GM18907 (cell line): ENCODE results near the gene FADS2.
A peak's percentile ranks its signal among the peaks of the same experiment; 100 is the strongest.
"Not testable (repeated sequence)": the region's sequence is repeated elsewhere in the genome, so short reads cannot be mapped to it uniquely, and the experiment has no call there.

ENCODE experiments used
- ATAC-seq: cut with Tn5 transposase; IDR thresholded peaks from one replicate; pipeline ENCODE4 v1.9.1; 2021; ENCODE audit warnings: mild to moderate bottlenecking, moderate library complexity; ENCODE audit not compliant: unreplicated experiment

Gene FADS2

GRCh38 chr11:61864814-61865775 lies 37.0 kb downstream of the FADS2 start:
- no peak for ATAC-seq

DNA sequence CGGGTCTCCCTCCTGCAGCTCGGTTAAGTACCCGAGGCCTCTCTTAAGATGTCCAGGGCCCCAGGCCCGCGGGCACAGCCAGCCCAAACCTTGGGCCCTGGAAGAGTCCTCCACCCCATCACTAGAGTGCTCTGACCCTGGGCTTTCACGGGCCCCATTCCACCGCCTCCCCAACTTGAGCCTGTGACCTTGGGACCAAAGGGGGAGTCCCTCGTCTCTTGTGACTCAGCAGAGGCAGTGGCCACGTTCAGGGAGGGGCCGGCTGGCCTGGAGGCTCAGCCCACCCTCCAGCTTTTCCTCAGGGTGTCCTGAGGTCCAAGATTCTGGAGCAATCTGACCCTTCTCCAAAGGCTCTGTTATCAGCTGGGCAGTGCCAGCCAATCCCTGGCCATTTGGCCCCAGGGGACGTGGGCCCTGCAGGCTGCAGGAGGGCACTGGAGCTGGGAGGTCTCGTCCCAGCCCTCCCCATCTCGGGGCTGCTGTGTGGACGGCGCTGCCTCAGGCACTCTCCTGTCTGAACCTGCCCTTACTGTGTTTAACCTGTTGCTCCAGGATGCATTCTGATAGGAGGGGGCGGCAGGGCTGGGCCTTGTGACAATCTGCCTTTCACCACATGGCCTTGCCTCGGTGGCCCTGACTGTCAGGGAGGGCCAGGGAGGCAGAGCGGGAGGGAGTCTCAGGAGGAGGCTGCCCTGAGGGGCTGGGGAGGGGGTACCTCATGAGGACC lies 38.3 kb downstream of the FADS2 start:
- ATAC-seq = no peak

GRCh38 chr11:61866958-61867343 lies 38.9 kb downstream of the FADS2 start:
- no peak for ATAC-seq

- no peak for ATAC-seq
Measured at GRCh38 chr11:61868571-61869428, 40.7 kb downstream of the FADS2 start.

GRCh38 chr11:61869429-61869707 lies 41.3 kb downstream of the FADS2 start:
- no peak for ATAC-seq

DNA sequence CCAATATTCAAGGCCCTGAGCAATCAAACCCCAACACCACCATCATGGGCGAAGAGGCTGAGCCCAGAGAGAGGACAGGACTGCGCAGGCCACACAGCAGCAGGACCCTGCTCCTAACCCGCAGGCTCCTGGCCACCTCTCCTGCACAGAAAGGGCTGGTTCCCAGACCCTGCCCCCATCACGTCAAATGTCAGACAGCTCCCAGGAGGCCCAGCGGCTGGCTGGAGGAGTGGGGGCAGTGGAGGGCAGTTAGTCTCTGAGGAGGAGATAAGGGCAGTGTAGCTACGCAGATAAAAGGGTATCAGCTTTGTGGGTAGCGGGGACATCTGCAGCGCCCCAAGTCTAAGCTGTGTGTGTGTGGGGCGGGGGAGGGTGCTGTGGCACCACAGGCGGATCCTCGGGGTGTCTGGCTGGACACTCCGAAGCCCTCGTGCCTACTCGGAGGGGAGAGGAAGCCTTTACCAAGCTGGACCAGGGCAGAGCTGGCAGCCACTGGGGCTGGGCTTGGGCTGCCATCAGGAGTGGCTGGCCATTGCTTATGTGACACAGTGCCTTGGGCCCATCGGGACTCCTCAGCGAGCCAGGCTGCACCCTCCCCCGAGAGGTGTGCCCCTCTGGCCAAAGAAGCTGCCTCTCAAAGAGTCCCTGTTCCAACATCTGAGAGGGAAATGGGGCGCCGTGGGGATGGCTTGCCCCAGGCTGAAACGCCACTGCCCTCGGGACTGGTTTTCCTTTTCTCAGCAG lies 41.8 kb downstream of the FADS2 start:
- ATAC-seq = no peak

DNA sequence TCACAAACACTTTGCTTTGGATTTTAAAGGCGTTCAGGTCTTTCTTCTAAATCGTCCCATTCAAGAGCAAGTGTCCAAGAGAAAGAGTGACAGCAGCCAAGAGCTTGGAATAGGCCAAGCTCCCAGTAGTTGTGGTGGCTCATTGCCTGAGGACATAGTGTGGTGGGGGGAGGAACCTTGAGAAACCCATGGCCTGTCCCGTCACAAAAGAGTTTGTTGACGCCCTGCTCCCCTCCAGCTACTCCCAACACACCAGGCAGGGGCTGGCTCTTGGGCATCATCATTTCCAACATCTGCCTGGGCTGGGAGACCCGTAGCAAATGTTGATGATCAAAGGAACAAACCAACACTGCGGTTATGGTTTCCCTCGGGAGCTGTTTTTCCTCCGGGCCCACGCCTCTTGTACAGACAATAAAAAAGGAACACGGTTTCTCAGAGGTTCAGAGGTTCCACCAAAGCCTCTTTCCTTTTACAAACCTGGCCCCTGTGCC lies 42.5 kb downstream of the FADS2 start:
- no peak for ATAC-seq

DNA sequence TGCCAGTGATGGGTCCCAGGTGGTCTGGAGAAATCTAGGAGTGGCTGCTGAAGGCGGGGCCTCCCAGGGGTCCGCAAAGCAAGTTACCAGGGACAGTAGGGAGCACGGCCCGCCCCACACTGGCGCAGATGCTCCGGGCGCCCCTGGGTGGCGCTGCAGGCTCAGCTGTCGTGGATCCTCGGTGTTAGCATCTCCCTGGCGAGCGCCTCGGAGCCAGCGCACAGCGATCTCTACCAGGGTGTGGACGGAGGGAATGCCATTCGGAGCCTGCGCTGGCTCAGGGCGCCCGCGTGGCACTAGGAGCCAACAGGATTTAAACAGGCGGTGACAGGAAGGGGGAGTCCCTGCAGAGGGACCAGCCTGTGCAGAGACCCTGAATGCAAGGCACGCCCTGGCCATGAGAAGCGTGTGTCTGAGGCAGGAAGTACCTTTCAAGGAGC lies 43.1 kb downstream of the FADS2 start:
- peak; percentile 83 for ATAC-seq

DNA sequence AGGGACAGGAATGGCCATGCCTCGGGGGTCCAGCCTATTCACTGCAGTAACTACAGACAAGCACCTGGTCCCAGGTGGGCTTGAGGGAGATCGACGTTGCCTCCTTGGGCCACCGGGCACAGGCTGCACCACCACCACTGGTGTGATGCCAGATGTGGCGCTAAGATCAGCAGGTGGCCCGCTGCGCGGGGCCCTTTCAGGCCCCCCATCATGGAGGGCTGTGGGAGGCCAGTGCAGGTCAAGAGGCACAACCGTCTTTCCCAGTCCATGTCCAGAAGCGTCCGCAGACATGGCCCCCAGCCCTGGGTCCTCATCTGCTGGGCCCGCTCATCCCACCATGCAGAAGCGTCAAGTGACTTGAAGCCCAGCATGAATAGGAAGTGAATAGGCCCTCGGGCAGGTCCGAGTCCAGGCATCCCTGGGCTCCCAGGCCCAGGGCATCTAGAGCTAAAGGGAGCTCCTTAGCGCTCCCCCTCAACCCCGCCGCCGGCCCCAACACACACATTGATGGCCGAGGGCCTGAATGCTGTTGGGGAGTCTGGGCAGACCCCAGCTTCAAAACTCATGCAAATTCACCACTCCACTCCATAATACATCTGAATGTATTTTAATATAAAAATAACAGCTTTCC lies 45.0 kb downstream of the FADS2 start:
- ATAC-seq = no peak

DNA sequence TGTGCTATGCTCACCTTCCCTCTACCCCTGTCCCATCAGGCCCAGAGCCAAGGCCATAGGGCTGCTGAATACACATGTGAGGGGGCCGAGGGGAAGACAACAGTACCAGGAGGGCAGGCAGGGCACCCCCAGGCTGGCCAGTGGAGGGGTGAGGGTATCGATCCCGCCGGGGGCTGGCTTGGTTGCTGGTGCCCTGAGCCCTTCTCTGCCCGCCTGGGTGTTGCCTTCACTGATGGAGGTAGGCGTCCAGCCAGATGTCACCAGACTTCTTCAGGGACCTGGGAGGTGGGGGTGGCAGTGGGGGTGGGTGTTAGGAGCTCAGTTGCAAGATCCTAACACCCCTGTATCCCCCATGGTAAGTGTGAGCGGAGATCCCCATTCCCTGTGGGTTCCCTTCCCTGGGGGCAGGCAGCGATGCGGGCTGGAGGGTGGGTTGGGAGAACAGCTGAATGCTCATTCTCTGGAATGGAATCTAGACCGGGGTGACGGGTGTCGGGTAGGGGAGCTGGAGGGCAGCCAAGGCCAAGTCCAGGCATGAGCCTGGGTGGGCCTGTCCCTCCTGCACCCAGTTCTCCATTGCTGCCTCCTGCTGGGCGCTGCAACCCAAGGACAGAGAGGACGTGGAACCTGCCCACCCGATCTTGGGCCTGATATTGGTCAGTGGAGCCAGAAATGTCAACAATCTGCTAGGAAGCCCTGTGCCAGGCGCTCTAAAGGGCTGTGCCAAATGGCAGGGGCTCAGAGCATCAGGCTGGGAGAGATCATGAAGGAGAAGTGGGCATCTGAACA lies 45.7 kb downstream of the FADS2 start:
- ATAC-seq = no peak

DNA sequence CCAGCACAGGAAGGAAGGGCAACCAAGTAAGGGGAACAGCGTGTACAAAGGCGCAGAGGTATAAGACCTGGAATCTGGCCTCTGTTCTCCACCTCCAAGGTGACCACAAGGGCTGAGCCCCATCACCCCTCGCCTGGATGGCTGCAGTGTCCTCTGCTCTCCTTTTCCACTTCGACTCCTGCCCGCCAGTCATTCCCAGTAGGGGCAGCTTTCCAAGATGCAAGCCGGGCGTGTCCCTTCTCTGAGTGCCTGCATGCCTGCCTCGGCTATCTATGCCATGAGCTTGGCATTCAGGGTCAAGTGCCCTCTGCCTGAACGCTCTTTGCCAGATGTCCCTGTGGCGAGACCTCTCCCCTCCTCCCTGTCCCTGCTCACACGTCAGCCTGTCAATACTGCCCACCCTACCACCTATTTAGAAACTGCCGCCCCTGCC lies 46.3 kb downstream of the FADS2 start:
- ATAC-seq = no peak

GRCh38 chr11:61874853-61875252 lies 46.8 kb downstream of the FADS2 start:
- ATAC-seq = no peak

- ATAC-seq = no peak
Measured at GRCh38 chr11:61875698-61876097, 47.6 kb downstream of the FADS2 start.

DNA sequence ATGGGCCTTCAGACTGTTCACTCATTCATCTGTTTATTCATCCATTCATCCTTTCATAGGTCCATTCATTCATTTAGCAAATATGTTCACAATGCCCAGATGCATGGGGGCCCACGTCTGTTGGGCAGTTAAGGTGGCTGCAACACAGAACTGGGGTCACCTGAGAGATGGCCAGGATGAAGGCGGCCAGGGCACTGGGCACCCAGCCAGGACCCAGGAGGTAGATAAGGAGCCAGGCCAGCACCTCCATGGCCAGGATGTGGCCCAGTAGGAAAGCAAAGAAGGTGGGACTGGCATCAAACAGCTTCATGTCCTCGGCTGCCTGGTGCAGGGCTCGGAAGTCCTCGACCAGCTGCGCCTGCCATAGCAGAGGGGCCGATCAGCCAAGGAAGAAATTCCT lies 51.1 kb downstream of the FADS2 start:
- ATAC-seq = no peak

- ATAC-seq = no peak
Measured at GRCh38 chr11:61880031-61880430, 51.9 kb downstream of the FADS2 start.

DNA sequence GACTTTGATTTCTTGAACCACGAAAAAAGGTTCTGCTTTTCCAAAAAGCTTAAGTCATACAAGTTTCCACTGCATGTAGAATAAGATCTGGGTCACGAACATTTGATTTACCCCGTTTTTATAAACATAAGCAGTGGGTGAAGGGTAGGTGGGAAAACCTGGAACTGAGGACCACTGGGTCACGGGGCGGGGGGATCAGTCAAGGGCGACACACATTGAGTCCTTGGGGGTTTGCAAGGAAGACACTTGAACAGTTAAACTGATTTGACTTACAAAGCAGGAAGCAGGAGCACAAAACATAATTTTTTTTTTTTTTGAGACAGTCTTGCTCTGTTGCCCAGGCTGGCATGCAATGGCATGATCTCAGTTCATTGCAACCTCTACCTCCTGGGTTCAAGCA lies 52.4 kb downstream of the FADS2 start:
- no peak for ATAC-seq

- no peak for ATAC-seq
Measured at GRCh38 chr11:61881397-61881796, 53.3 kb downstream of the FADS2 start.

GRCh38 chr11:61882267-61882666 lies 54.2 kb downstream of the FADS2 start:
- ATAC-seq = not testable (repeated sequence)

- no peak for ATAC-seq
Measured at GRCh38 chr11:61882879-61883278, 54.8 kb downstream of the FADS2 start.
